NT2/D1 (cell line): ENCODE data around the gene XIRP2.
"Not testable (repeated sequence)": the region's sequence is repeated elsewhere in the genome, so short reads cannot be mapped to it uniquely, and the experiment has no call there.

Experiments used
- SUZ12 ChIP-seq: IDR thresholded peaks from 2 replicates; pipeline ENCODE4 v1.6.1; 2011; ENCODE audit not compliant: insufficient read length, insufficient read depth; ENCODE audit errors: extremely low read depth
- YY1 ChIP-seq: IDR thresholded peaks from 2 replicates; pipeline ENCODE4 v1.6.1; 2011; ENCODE audit not compliant: insufficient read length, insufficient read depth
- ZNF274 ChIP-seq: IDR thresholded peaks from 2 replicates; pipeline ENCODE4 v1.6.1; 2011; ENCODE audit warnings: mild to moderate bottlenecking, low read depth, low read length

- TF ChIP-seq YY1, ZNF274, SUZ12: not testable (repeated sequence)
Measured at GRCh38 chr2:167075708-167076107, 187.4 kb downstream of the XIRP2 start.
